Caco-2 (cell line): Measurements from ENCODE around the gene TAX1BP3. TPM values are rescaled to one million over a fixed set of nuclear protein-coding genes. Genes with fewer than 3 reads are reported as not detected.

Source experiments
- BruUV-seq: library from RNA; stranded (reverse); fragments of 400-500 nt; replicated peaks from 2 replicates; lab custom pipeline; 2021; lab: Mats Ljungman, UMichigan
- CTCF ChIA-PET: fragments of 300-600 bp; sonication (Branson Sonifier 250); formaldehyde crosslinking; loops from one replicate; lab custom pipeline; 2022; ENCODE audit warnings: antibody characterized with exemption; lab: Charles Lee
- POLR2A ChIA-PET: fragments of 300-600 bp; sonication (Branson Sonifier 250); formaldehyde crosslinking; loops from one replicate; lab custom pipeline; 2022; ENCODE audit warnings: antibody characterized with exemption; lab: Charles Lee
- DNase-seq, 2 experiments: peaks; one replicate each; pipeline versions ENCODE4 v3.0.0 to v3.0.0-alpha.2; 2020 to 2022
- H3K27me3 ChIP-seq: replicated peaks from 2 replicates; pipeline ENCODE4 v1.6.0; 2011; ENCODE audit warnings: low read length; ENCODE audit not compliant: control insufficient read depth, insufficient read depth
- H3K36me3 ChIP-seq: 2 replicates; pipeline ENCODE4 v1.5.1; 2011; ENCODE audit warnings: low read length; ENCODE audit not compliant: control insufficient read depth, insufficient read depth
- H3K4me1 ChIP-seq: fragments of 250-450 bp; sonication (Bioruptor Pico); 2 replicates; pipeline ENCODE4 v1.5.1; 2020; ENCODE audit warnings: mild to moderate bottlenecking
- H3K4me3 ChIP-seq: 2 replicates; pipeline ENCODE4 v1.5.1; 2011; ENCODE audit warnings: low read depth, mild to moderate bottlenecking, control low read depth, low read length
- H3K9me3 ChIP-seq: fragments of 250-450 bp; sonication (Bioruptor Pico); 2 replicates; pipeline ENCODE4 v1.5.1; 2020; ENCODE audit warnings: mild to moderate bottlenecking, moderate library complexity
- H3K27ac Mint-ChIP-seq: one replicate; pipeline ENCODE4 v1.8.0; 2022; ENCODE audit warnings: mixed read lengths; ENCODE audit not compliant: unreplicated experiment
- H3K27me3 Mint-ChIP-seq: one replicate; pipeline ENCODE4 v1.8.0; 2022; ENCODE audit warnings: mixed read lengths; ENCODE audit not compliant: insufficient read depth, unreplicated experiment
- H3K36me3 Mint-ChIP-seq: one replicate; pipeline ENCODE4 v1.8.0; 2022; ENCODE audit warnings: mild to moderate bottlenecking, mixed read lengths; ENCODE audit not compliant: insufficient read depth, unreplicated experiment
- H3K4me1 Mint-ChIP-seq: one replicate; pipeline ENCODE4 v1.8.0; 2022; ENCODE audit warnings: low read depth, mixed read lengths; ENCODE audit not compliant: unreplicated experiment
- H3K4me3 Mint-ChIP-seq: one replicate; pipeline ENCODE4 v1.8.0; 2022; ENCODE audit warnings: mild to moderate bottlenecking, moderate library complexity, mixed read lengths; ENCODE audit not compliant: unreplicated experiment
- H3K9me3 Mint-ChIP-seq: one replicate; pipeline ENCODE4 v1.8.0; 2022; ENCODE audit warnings: mixed read lengths; ENCODE audit not compliant: unreplicated experiment
- CTCF ChIP-seq, 2 experiments: fragments of 200-600 bp in 1 of 2; IDR thresholded peaks; 1 replicate in 1 of 2; 2 replicates in 1 of 2; pipeline versions ENCODE4 v1.5.1 to v1.8.0; 2011 to 2022; ENCODE audit warnings: antibody characterized with exemption in 1 of 2, control low read depth in 1 of 2, inconsistent platforms in 1 of 2, low read depth in 1 of 2, low read length in 1 of 2, mild to moderate bottlenecking in 1 of 2, moderate library complexity in 1 of 2; ENCODE audit not compliant: insufficient read depth in 1 of 2, severe bottlenecking in 1 of 2, unreplicated experiment in 1 of 2
- intact Hi-C: fragments of 100-400 bp; cut with micrococcal nuclease; formaldehyde crosslinking; loops from one replicate; pipeline ENCODE4 v1.10.0; 2022; ENCODE audit not compliant: unreplicated experiment
- total RNA-seq: library from RNA; stranded (reverse); gene quantifications from 2 replicates; pipeline ENCODE4 v1.2.3, GENCODE V29; 2022

Gene TAX1BP3
- total RNA-seq, 1 experiment from 2014 or later = 58.2 TPM

- Mint-ChIP-seq H3K9me3 (no peaks in the 10 kb centered on the region), H3K27me3 (no peaks in the 10 kb centered on the region), H3K36me3 (no peaks in the 10 kb centered on the region), H3K27ac (no peak overlapping the region), H3K4me1 (no peaks in the 10 kb centered on the region), H3K4me3 (peak overlapping the region; percentile 66)
- intact Hi-C loops = no loop called here
- BruUV-seq = no TSS peak
- TF ChIP-seq CTCF (IDR thresholded peaks at IDR 0.05; ENCODE audit: insufficient read depth in 1 of 2, low read depth in 1 of 2, low read length in 1 of 2, severe bottlenecking in 1 of 2, unreplicated experiment in 1 of 2) = no peak
- Histone ChIP-seq H3K36me3 (no peaks in the 10 kb centered on the region), H3K27me3 (no peaks in the 10 kb centered on the region), H3K4me1 (no peaks in the 10 kb centered on the region), H3K4me3 (peak overlapping the region; percentile 38), H3K9me3 (no peaks in the 10 kb centered on the region)
- ChIA-PET POLR2A (interaction anchor here (0.5 kb wide), 1 partner anchor 49 kb away, joined by 10 read pairs; no protein-coding TSS in a partner anchor), CTCF (no interaction called here)
- no peak for DNase-seq
Measured at GRCh38 chr17:3695129-3695722, 26.8 kb upstream of the TAX1BP3 start.

- no peaks in the 10 kb centered on the region for H3K36me3 ChIP-seq
- intact Hi-C loops = no loop called here
- no peaks in the 10 kb centered on the region for H3K9me3 ChIP-seq
- H3K27me3 ChIP-seq = no peaks in the 10 kb centered on the region
- no TSS peak for BruUV-seq
- no peaks in the 10 kb centered on the region for H3K4me1 Mint-ChIP-seq
- H3K4me1 ChIP-seq = no peaks in the 10 kb centered on the region
- no peaks in the 10 kb centered on the region for H3K27me3 Mint-ChIP-seq
- H3K9me3 Mint-ChIP-seq = no peaks in the 10 kb centered on the region
- ChIA-PET POLR2A (no interaction called here), CTCF (no interaction called here)
- TF ChIP-seq CTCF (IDR thresholded peaks at IDR 0.05; ENCODE audit: insufficient read depth in 1 of 2, low read depth in 1 of 2, low read length in 1 of 2, severe bottlenecking in 1 of 2, unreplicated experiment in 1 of 2) = no peak
- H3K36me3 Mint-ChIP-seq = no peaks in the 10 kb centered on the region
- no peak overlapping the region for H3K4me3 Mint-ChIP-seq
- no peak overlapping the region for H3K4me3 ChIP-seq
- DNase-seq = no peak
- no peak overlapping the region for H3K27ac Mint-ChIP-seq
Measured at GRCh38 chr17:3693829-3694231, 25.5 kb upstream of the TAX1BP3 start.

GRCh38 chr17:3693141-3693540 is 24.8 kb upstream of the TAX1BP3 start:
- Histone ChIP-seq H3K4me1 (no peaks in the 10 kb centered on the region), H3K27me3 (no peaks in the 10 kb centered on the region), H3K9me3 (no peaks in the 10 kb centered on the region), H3K4me3 (no peak overlapping the region), H3K36me3 (no peaks in the 10 kb centered on the region)
- no peaks in the 10 kb centered on the region for H3K36me3 Mint-ChIP-seq
- no TSS peak for BruUV-seq
- no peak for TF ChIP-seq CTCF (IDR thresholded peaks at IDR 0.05; ENCODE audit: insufficient read depth in 1 of 2, low read depth in 1 of 2, low read length in 1 of 2, severe bottlenecking in 1 of 2, unreplicated experiment in 1 of 2)
- no peaks in the 10 kb centered on the region for H3K4me1 Mint-ChIP-seq
- H3K27ac Mint-ChIP-seq = no peak overlapping the region
- H3K9me3 Mint-ChIP-seq = no peaks in the 10 kb centered on the region
- H3K4me3 Mint-ChIP-seq = no peak overlapping the region
- ChIA-PET CTCF (no interaction called here), POLR2A (no interaction called here)
- no peaks in the 10 kb centered on the region for H3K27me3 Mint-ChIP-seq
- no peak for DNase-seq
- intact Hi-C loops = no loop called here
